ENCODE results near the gene TNRC18.
"Not testable (repeated sequence)": the region's sequence is repeated elsewhere in the genome, so short reads cannot be mapped to it uniquely, and the experiment has no call there.

The TNRC18 gene

DNA sequence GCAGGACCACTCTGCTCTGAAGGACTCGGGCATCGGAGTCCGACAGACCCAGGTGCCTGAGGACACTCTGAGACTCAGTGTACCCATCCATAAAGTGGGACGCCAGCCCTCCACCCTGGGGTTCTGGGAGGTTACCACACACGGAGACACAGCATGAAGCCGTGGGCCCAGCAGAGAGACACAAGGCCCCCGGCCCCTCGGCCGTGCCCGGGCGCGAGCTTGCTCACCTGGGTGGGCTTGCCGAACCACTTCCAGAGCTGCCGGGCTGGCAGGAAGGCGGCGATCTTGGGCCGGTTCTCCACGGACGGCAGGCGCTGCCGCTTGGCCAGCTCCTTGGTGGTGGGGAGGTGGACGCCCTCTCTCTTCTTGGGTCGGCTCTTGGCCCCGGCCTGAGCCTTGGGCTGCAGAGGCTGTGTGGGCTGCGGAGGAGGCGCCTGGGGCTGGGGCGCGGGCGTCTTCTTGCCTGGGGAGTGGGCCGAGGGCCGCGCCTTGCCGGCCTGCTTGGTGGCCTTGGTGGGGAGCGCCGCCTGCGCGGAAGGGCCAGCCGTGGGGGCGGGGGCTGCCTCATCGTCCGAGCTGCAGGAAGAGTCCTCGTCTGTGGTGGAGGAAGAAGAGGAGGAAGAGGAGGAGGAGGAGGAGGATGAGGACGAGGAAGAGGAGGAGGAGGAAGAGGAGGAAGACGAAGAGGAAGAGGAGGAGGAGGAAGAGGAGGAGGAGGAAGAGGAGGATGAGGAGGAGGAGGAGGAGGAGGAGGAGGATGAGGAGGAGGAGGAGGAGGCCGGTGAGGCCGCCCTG, 111.2 kb downstream of the TNRC18 start:
- not testable (repeated sequence) for H3K4me3 Mint-ChIP-seq; H3K4me1 Mint-ChIP-seq (ENCODE audit: low read depth); H3K27me3 Mint-ChIP-seq (ENCODE audit: low read depth); H3K27ac Mint-ChIP-seq; H3K9me3 Mint-ChIP-seq
- H3K36me3 Mint-ChIP-seq (ENCODE audit: low read depth): peaks cover 21% of the 10 kb centered on the region

DNA sequence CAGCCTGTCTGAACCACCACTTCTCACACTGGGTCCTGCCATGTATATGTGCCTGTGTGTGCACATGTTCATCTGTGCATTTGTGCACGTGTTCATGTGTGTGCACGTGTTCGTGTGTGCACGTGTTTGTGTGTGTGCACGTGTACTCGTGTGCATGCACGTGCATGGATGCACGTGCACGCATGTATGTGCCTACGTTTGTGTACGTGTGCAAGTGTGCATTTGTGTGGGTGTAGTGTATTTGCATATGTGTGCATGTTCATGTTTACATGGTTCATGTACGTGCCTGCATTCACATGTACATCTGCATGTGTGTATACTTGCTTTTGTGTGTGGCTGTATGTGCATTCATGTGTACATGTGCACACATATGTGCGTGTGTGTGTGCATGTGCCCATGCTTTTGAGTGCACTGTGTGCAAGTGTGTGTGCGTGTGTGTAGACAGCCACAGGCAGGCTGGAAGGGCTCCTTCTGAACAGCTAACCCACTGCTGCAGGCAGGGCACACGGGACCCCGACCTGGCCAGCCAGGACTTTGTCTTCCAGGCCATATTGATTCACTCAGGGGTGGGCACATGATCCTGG, 112.7 kb downstream of the TNRC18 start:
- H3K9me3 Mint-ChIP-seq: no peaks in the 10 kb centered on the region
- H3K27me3 Mint-ChIP-seq (ENCODE audit: low read depth): no peaks in the 10 kb centered on the region
- peaks cover 17% of the 10 kb centered on the region for H3K36me3 Mint-ChIP-seq (ENCODE audit: low read depth)

DNA sequence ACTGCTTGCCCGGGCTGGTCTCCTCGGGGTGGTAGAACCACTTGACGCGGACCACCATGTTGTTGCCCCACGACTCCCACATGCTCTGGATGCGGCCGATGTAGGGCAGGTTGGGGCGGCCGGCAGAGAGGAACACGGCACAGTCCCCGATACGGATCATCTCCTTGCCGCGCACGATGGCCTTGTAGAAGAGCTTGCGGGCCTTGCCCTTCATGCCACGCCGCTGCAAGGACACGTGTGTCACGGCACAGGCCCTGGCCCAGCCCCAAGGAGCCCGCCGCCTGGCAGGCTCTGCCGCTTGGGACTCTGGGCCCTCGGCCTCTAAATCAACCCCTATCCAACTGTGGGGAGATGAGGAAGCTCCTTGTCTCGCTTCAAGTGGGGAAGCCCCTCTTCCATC, 114.5 kb downstream of the TNRC18 start:
- Mint-ChIP-seq H3K9me3 (no peaks in the 10 kb centered on the region), H3K27me3 (ENCODE audit: low read depth) (no peaks in the 10 kb centered on the region), H3K27ac (no peak overlapping the region)

More for the DNA sequence above, 112.7 kb downstream of the TNRC18 start:
- no peak overlapping the region for H3K27ac Mint-ChIP-seq
- no peak overlapping the region for H3K4me3 Mint-ChIP-seq
- H3K4me1 Mint-ChIP-seq (ENCODE audit: low read depth): no peaks in the 10 kb centered on the region

DNA sequence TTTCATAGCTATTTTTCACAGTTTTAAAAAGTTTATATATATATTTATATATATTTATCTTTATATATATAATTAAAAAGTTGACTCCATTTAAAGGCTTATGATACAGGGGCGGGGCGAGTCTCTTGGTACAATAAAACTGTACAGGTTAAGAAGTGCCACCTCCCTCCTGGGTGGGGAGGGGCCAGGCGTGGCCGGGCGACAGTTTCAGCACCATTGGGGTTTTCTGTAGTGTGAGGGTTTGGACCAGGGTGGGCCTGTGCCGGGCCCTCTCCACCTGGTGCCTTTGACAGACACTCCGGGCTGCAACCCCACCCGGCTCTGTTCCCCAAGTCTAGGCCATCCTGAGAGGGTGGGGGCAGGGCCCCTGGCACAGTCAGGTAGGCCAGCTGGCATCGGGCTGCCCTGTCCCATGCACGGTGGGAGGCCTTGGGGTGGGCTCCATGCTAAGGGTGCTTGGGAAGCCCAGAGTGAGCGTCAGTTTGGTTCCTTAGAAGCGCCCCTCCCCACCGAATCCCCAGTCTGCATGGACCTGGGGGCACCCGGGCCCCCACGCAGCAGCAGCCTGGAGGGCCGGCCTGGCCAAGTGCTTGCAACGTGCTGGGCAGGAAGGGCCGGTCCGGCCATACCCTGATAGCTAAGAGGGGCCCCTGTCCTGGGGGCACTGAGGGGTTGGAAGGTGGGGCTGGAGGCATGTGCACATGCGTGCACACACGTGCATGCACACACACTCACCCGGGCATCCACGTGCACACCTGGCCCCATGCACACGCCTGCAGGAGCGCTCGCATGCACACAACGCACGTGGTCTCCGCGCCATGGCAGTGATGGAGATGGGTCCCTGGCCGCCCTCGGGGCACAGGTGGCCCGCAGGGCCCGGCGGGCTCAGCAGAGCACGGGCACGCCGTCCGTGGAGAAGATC, 116.2 kb downstream of the TNRC18 start:
- not testable (repeated sequence) for H3K27me3 Mint-ChIP-seq (ENCODE audit: low read depth); H3K27ac Mint-ChIP-seq; H3K9me3 Mint-ChIP-seq

More for the DNA sequence above, 114.5 kb downstream of the TNRC18 start:
- H3K4me3 Mint-ChIP-seq: no peak overlapping the region
- H3K36me3 Mint-ChIP-seq (ENCODE audit: low read depth): peaks cover 13% of the 10 kb centered on the region
- H3K4me1 Mint-ChIP-seq (ENCODE audit: low read depth): no peaks in the 10 kb centered on the region

DNA sequence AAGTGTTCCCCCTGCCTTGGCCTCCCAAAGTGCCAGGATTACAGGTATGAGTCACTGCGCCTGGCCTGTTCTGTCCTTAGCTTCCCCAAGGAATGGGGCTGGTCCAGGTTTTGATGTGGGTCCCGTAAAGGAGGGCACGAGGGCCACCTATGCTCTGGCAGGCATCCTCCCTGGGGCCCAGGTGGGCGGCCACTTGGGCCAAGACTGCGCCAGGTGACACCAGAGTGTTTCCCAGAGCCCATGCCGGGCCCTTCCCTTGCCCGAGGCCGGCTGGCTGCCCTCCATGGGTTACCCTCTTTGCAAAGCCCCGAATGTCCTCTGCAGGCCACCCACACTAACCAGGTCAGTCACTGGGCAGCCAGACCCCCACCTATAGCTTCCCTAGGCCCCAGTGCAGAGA, 118.6 kb downstream of the TNRC18 start:
- not testable (repeated sequence) for H3K36me3 Mint-ChIP-seq (ENCODE audit: low read depth); H3K4me1 Mint-ChIP-seq (ENCODE audit: low read depth); H3K4me3 Mint-ChIP-seq; H3K27ac Mint-ChIP-seq; H3K27me3 Mint-ChIP-seq (ENCODE audit: low read depth); H3K9me3 Mint-ChIP-seq

More for the DNA sequence above, 116.2 kb downstream of the TNRC18 start:
- peaks cover 13% of the 10 kb centered on the region for H3K36me3 Mint-ChIP-seq (ENCODE audit: low read depth)
- not testable (repeated sequence) for H3K4me3 Mint-ChIP-seq; H3K4me1 Mint-ChIP-seq (ENCODE audit: low read depth)

DNA sequence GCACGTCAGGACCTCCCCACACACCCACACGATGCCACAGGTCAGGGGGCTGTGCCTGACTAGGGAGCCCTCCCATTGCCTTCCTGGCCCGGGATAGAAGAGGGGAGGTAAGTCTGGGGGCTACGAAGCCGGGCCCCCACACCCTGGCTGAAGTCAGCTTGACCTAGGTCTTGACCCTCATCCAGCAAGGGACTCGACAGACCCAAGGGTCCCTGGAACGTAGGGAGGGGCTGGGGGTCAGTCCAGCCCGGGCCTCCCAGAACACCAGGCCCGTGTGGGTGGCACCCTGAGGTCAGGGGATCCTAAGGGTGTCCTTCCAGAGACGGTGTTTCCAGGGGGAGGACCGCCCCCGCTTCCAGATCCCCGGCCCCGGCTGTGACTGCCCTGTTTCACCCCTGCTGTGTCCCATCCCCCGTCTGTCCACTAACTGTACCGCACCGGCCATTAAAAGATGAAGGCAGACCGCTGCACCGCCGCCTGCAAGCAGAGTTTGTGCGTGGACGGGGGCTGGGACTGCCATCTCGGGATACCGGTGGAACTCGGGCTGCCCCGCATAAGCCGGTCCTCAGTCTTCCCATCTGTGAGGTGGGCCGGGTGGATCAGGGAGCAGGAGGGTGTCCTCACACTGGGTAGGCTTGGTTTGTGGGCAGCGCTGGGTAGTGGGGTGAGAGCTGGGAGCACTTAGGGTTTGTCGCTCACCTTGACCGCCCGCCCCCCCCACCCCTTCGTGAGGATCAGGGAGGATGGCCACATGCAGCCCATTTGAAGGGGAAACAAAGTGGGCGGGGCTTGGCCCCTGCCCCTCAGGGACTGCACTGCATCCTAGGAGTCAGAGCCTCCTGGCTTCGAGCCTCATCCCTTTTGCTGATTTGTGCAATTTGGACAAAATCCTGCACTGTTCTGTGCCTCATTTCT, 119.8 kb downstream of the TNRC18 start:
- no peaks in the 10 kb centered on the region for H3K4me1 Mint-ChIP-seq (ENCODE audit: low read depth)
- peaks cover 6% of the 10 kb centered on the region for H3K36me3 Mint-ChIP-seq (ENCODE audit: low read depth)
- no peak overlapping the region for H3K27ac Mint-ChIP-seq
- no peaks in the 10 kb centered on the region for H3K9me3 Mint-ChIP-seq
- no peak overlapping the region for H3K4me3 Mint-ChIP-seq
- H3K27me3 Mint-ChIP-seq (ENCODE audit: low read depth): no peaks in the 10 kb centered on the region

DNA sequence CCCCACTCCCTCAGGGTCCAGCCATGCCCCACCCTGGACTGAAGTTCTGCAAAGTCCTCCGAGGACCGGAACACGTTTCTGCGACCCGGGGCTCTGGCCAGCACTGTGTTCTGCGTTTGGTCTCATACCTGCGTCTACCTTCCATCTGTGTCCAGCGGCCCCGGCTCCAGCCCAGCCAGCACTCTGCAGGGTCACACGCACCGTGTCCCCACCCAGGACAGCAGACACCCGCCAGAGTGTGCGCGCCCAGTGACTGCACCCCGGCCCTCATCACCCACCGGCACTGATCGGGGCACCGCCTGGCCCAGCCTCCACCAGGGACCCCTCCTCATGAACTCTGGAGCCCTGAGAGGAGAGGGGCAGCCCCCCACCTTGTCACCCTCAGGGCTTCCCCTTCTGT, 120.6 kb downstream of the TNRC18 start:
- H3K9me3 Mint-ChIP-seq: no peaks in the 10 kb centered on the region
- H3K27ac Mint-ChIP-seq: no peak overlapping the region
- H3K27me3 Mint-ChIP-seq (ENCODE audit: low read depth): no peaks in the 10 kb centered on the region
- no peak overlapping the region for H3K4me3 Mint-ChIP-seq
- H3K4me1 Mint-ChIP-seq (ENCODE audit: low read depth): no peaks in the 10 kb centered on the region
- peaks cover 2% of the 10 kb centered on the region for H3K36me3 Mint-ChIP-seq (ENCODE audit: low read depth)

DNA sequence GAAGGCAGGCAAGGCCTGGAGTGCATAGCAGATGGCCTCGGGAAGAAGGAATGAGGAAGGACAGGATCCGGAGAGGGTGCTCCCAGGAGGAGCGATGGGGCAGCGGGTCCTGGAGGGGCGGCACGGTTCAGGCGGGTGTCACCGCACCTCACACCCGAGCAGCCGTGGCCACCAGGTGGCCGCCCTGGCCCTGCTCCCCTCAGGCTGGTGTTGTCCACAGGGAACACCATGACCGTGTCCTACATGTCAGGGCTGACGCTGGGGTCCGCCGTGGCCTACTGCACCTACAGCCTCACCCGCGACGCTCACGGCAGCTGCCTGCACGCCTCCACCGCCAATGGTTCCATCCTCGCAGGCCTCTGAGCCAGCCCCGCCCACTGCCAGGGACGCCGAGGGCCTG, 121.1 kb downstream of the TNRC18 start:
- H3K4me1 Mint-ChIP-seq (ENCODE audit: low read depth): no peaks in the 10 kb centered on the region
- H3K9me3 Mint-ChIP-seq: no peaks in the 10 kb centered on the region
- no peaks in the 10 kb centered on the region for H3K27me3 Mint-ChIP-seq (ENCODE audit: low read depth)
- H3K27ac Mint-ChIP-seq: no peak overlapping the region
- peaks cover 2% of the 10 kb centered on the region for H3K36me3 Mint-ChIP-seq (ENCODE audit: low read depth)
- H3K4me3 Mint-ChIP-seq: no peak overlapping the region

DNA sequence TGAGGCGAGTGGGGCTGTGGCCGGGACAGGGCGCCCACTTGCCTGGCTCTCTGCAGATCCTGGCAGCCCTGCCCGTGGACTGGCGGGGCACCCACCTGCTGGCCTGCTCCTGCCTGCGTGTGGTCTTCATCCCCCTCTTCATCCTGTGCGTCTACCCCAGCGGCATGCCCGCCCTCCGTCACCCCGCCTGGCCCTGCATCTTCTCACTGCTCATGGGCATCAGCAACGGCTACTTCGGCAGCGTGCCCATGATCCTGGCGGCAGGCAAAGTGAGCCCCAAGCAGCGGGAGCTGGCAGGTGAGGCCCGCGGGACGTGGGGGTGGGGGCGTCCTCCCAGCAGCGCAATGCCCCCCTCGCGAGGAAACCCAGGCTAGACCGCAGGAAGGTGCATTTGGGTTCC, 123.3 kb downstream of the TNRC18 start:
- Mint-ChIP-seq H3K36me3 (ENCODE audit: low read depth) (no peaks in the 10 kb centered on the region), H3K27me3 (ENCODE audit: low read depth) (peaks cover 13% of the 10 kb centered on the region), H3K9me3 (no peaks in the 10 kb centered on the region), H3K27ac (no peak overlapping the region), H3K4me3 (no peak overlapping the region), H3K4me1 (ENCODE audit: low read depth) (peaks cover 7% of the 10 kb centered on the region)

DNA sequence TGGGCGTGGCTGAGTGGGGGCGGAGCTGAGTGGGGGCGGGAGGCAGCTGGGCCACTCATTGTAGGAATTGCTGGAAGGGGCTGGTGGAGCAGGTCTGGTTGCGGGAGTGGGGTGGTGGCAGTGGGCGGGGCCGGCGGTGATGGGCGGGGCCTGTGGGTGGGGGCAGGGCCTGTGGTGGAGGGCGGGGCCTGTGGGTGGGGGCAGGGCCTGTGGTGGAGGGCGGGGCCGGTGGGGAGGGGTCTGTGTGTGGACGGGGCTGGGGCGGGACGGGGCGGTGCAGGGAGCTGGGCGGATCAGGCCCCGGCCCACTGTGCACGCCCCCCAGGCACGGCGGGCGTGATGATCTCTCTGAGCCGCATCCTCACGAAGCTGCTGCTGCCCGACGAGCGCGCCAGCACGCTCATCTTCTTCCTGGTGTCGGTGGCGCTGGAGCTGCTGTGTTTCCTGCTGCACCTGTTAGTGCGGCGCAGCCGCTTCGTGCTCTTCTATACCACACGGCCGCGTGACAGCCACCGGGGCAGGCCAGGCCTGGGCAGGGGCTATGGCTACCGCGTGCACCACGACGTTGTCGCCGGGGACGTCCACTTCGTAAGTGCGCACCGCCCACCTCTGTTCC, 126.9 kb downstream of the TNRC18 start:
- peaks cover 9% of the 10 kb centered on the region for H3K9me3 Mint-ChIP-seq
- peak overlapping the region; percentile 79 for H3K4me3 Mint-ChIP-seq
- peak overlapping the region; percentile 63 for H3K27ac Mint-ChIP-seq
- no peaks in the 10 kb centered on the region for H3K36me3 Mint-ChIP-seq (ENCODE audit: low read depth)
- H3K4me1 Mint-ChIP-seq (ENCODE audit: low read depth): peaks cover 7% of the 10 kb centered on the region
- H3K27me3 Mint-ChIP-seq (ENCODE audit: low read depth): peaks cover 17% of the 10 kb centered on the region

DNA sequence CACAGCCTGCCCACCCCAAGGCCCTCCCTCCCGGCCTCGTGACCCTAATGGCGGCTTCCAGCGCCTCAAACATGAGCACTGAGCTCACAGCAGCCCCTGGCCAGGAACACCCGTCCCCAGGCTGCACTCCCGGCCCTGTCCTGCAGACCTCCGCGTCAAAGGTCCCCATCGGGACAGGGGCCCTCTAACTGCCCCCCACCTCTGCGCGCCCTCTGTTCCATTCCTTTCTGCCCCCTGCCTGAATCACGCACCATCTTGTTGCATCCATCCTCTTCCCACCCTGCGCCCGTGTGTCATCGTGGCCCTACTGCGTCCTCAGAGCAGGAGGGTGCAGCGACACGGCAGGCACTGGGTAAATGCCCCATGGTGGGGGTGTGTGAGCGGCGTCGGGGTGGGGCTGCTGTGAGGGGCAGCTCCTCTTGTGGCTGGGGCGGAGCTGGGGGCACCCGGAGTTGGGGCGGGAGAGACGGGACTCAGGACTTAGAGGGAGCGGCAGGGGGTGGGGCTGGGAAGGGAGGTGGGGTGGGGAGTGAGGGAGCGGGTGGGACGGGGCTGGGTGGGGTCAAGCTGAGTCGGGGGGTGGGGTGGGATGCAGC, 127.5 kb downstream of the TNRC18 start:
- Mint-ChIP-seq H3K36me3 (ENCODE audit: low read depth) (no peaks in the 10 kb centered on the region), H3K27ac (no peak overlapping the region), H3K27me3 (ENCODE audit: low read depth) (peaks cover 17% of the 10 kb centered on the region), H3K9me3 (peaks cover 9% of the 10 kb centered on the region), H3K4me3 (peak overlapping the region; percentile 65), H3K4me1 (ENCODE audit: low read depth) (peaks cover 7% of the 10 kb centered on the region)

DNA sequence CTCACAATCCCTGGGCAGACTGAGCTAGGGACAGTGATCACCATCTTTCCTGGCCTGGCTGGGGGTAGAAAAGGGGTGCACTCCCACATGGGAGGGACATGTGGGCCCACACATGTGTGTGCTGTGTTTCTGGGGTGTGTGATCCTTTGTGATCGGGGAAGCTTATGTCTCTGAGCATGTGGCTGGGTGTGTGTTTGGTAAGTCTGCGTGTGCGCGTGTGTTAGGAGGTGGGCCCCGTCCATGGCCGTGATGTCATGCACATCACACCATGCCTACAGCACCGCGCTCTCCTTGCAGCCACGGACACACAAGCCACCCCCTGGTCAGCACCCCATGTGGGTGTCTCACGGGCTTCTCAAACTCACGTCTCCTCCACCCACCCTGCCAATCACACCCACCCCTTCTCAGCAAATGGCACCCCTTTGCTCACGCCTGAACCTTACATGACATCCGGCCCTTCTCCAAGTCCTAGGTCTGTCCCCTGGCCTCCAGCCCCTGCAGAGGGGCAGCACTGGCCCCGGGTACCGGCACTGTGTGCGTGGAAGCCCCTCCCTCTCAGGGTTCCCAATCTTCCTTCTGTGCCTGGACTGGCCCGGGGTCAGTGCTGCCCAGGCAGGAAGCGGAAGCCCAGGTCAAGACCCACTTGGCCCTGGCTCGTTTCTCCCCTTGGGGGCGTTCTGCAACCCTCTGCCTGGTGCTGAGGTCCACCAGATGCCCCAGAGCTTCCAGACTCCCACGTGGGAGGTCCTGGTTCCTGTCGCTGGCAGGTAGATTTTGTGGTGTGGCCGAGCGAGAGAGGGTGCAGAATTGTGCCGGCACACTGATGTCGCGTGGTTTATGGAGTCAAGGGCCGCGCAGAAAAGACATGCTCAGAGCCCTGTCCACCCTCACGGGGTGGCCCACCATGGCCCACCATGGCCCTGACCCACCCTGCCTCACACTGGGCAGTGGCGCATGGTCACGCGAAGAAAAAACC, 128.3 kb downstream of the TNRC18 start:
- Mint-ChIP-seq H3K9me3 (peaks cover 9% of the 10 kb centered on the region), H3K4me1 (ENCODE audit: low read depth) (peaks cover 7% of the 10 kb centered on the region), H3K36me3 (ENCODE audit: low read depth) (no peaks in the 10 kb centered on the region), H3K27me3 (ENCODE audit: low read depth) (peaks cover 17% of the 10 kb centered on the region), H3K4me3 (no peak overlapping the region), H3K27ac (no peak overlapping the region)
